Activated naive CD8-positive, alpha-beta T cell treated with anti-CD3 and anti-CD28 coated beads for 36 hours (primary cell): ENCODE measurements around the gene FERMT2. TPM values are rescaled to one million over a fixed set of nuclear protein-coding genes. Genes with fewer than 3 reads are reported as not detected.

Experiments
- DNase-seq: peaks from one replicate; pipeline ENCODE4 v3.0.0; 2021
- H3K27ac Mint-ChIP-seq: one replicate; pipeline ENCODE4 v1.8.0; 2022; ENCODE audit warnings: mild to moderate bottlenecking, moderate library complexity, mixed read lengths
- H3K27me3 Mint-ChIP-seq: one replicate; pipeline ENCODE4 v1.8.0; 2022; ENCODE audit warnings: mild to moderate bottlenecking, mixed read lengths
- H3K36me3 Mint-ChIP-seq: one replicate; pipeline ENCODE4 v1.8.0; 2021; ENCODE audit warnings: mild to moderate bottlenecking, mixed read lengths
- H3K4me1 Mint-ChIP-seq: one replicate; pipeline ENCODE4 v1.8.0; 2021; ENCODE audit warnings: mixed read lengths
- H3K4me3 Mint-ChIP-seq: one replicate; pipeline ENCODE4 v1.8.0; 2022; ENCODE audit warnings: mild to moderate bottlenecking, moderate library complexity, mixed read lengths
- H3K9me3 Mint-ChIP-seq: one replicate; pipeline ENCODE4 v1.8.0; 2022; ENCODE audit warnings: mixed read lengths
- total RNA-seq, 2 experiments: library from RNA; stranded (reverse); gene quantifications; one replicate each; pipeline ENCODE4 v1.2.3, GENCODE V29; 2021

The FERMT2 gene
- total RNA-seq, 2 experiments from 2014 or later: 1.3 to 2.3 TPM

DNA sequence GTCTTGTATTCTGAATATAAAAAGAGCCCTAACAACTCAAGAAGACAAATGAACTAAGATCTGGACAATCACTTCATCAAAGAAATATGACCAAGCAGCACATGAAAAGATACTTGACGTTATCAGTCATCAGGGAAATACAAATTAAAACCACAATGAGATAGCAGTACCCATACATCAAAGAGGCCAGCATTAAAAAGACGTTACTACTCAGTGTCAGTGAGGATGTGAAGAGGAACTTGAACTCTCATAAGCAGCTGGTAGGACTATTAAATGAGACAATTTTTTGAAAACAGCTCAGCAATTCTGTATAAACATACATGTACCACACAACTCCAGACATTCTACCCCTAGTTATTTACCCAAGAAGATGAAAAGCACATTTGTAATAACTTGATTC, 55.9 kb downstream of the FERMT2 start:
- peaks cover 6% of the 10 kb centered on the region for H3K4me1 Mint-ChIP-seq
- no peak overlapping the region for H3K4me3 Mint-ChIP-seq
- no peak for DNase-seq
- no peaks in the 10 kb centered on the region for H3K36me3 Mint-ChIP-seq
- H3K27ac Mint-ChIP-seq: no peak overlapping the region
- no peaks in the 10 kb centered on the region for H3K9me3 Mint-ChIP-seq
- H3K27me3 Mint-ChIP-seq: no peaks in the 10 kb centered on the region

GRCh38 chr14:52891800-52892199, 59.0 kb downstream of the FERMT2 start:
- H3K4me3 Mint-ChIP-seq: no peak overlapping the region
- no peak for DNase-seq
- H3K27ac Mint-ChIP-seq: no peak overlapping the region
- no peaks in the 10 kb centered on the region for H3K27me3 Mint-ChIP-seq
- H3K9me3 Mint-ChIP-seq: no peaks in the 10 kb centered on the region
- H3K4me1 Mint-ChIP-seq: peaks cover 6% of the 10 kb centered on the region
- H3K36me3 Mint-ChIP-seq: no peaks in the 10 kb centered on the region

DNA sequence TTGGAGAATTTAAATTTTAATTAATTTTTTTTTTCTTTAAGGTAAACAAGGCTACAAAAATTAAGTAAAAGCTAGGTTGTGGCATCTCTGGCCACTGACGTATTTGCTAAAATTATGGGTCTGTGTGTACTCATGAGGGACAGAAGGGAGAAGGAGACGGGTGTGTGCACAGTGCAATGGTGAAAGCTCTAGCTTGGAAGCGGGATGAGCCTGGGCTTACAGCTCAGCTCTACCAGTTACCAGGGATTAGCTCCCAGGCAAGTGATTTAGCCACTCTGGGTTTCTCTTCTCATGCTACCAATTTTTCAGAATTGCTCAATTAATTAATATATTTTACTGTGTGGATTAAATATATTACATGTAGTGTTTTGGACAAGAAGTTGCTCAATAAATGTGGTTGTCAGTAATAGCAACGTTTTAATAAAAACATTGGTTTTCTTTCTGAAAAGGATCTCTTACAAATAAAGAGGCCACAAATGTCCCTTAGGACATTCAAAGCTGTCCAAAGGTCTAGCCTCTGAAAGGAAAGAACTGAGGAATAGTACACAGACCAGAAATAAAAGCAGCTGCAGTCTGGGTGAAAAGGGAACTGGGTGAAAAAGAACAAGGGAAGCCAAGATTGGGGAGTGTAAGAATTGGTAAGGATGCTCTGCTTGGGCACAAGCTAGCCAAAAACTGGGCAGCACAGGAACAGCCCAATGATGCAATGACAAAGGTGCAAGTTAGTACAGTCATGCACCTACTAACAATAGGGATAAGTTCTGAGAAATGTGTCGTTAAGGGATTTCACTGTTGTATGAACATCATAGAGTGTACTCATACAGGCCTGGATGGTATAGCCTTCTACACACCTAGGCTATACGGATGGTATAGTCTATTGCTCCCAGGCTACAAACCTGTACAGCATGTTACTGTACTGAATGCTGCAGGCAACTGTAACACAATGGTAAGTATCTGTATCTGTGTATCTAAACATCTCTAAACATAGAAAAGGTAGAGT, 61.7 kb downstream of the FERMT2 start:
- H3K4me1 Mint-ChIP-seq: no peaks in the 10 kb centered on the region
- no peak for DNase-seq
- H3K36me3 Mint-ChIP-seq: no peaks in the 10 kb centered on the region
- H3K27me3 Mint-ChIP-seq: no peaks in the 10 kb centered on the region
- no peaks in the 10 kb centered on the region for H3K9me3 Mint-ChIP-seq
- no peak overlapping the region for H3K27ac Mint-ChIP-seq
- no peak overlapping the region for H3K4me3 Mint-ChIP-seq

- Mint-ChIP-seq H3K4me1 (no peaks in the 10 kb centered on the region), H3K27ac (no peak overlapping the region), H3K36me3 (no peaks in the 10 kb centered on the region), H3K27me3 (no peaks in the 10 kb centered on the region), H3K4me3 (no peak overlapping the region), H3K9me3 (no peaks in the 10 kb centered on the region)
- no peak for DNase-seq
These were observed 62.7 kb downstream of the FERMT2 start for GRCh38 chr14:52888159-52888558.

- H3K4me3 Mint-ChIP-seq: no peak overlapping the region
- H3K36me3 Mint-ChIP-seq: no peaks in the 10 kb centered on the region
- H3K27me3 Mint-ChIP-seq: no peaks in the 10 kb centered on the region
- no peaks in the 10 kb centered on the region for H3K4me1 Mint-ChIP-seq
- no peak for DNase-seq
- no peak overlapping the region for H3K27ac Mint-ChIP-seq
- no peaks in the 10 kb centered on the region for H3K9me3 Mint-ChIP-seq
These were observed 65.6 kb downstream of the FERMT2 start for GRCh38 chr14:52885230-52885629.

DNA sequence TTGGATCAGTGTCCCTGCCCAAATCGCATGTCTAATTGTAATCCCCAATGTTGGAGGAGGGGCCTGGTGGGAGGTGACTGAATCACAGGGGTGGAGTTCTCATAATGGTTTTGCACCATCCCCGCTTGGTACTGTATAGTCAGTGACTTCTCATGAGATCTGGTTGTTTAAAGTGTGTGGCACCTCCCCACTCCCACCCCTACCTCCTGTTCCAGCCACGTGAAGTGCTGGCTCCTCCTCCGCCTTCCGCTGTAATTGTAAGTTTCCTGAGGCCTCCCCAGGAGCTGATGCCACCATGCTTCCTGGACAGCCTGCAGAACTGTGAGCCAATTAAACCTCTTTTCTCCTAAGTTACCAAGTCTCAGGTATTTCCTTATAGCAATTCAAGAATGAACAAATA, 67.2 kb downstream of the FERMT2 start:
- H3K4me3 Mint-ChIP-seq: no peak overlapping the region
- DNase-seq: no peak
- H3K4me1 Mint-ChIP-seq: no peaks in the 10 kb centered on the region
- no peaks in the 10 kb centered on the region for H3K27me3 Mint-ChIP-seq
- no peaks in the 10 kb centered on the region for H3K9me3 Mint-ChIP-seq
- H3K36me3 Mint-ChIP-seq: no peaks in the 10 kb centered on the region
- H3K27ac Mint-ChIP-seq: no peak overlapping the region

DNA sequence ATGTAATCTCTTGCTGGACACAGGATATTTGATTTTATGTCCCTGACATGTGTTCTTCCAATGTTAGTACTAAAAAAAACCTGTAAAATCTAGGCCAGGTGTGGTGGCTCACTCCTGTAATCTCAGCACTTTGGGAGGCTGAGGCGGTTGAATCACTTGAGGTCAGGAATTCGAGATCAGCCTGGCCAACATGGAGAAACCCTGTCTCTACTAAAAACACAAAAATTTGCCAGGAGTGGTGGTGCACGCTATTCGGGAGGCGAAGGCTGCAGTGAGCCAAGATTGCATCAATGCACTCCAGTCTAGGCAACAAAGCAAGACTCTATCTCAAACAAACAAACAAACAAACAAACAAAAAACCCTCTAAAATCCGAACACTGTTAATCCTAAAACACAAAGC, 68.0 kb downstream of the FERMT2 start:
- Mint-ChIP-seq H3K27ac (no peak overlapping the region), H3K36me3 (no peaks in the 10 kb centered on the region), H3K27me3 (no peaks in the 10 kb centered on the region), H3K4me1 (no peaks in the 10 kb centered on the region), H3K4me3 (no peak overlapping the region), H3K9me3 (no peaks in the 10 kb centered on the region)
- DNase-seq: no peak

DNA sequence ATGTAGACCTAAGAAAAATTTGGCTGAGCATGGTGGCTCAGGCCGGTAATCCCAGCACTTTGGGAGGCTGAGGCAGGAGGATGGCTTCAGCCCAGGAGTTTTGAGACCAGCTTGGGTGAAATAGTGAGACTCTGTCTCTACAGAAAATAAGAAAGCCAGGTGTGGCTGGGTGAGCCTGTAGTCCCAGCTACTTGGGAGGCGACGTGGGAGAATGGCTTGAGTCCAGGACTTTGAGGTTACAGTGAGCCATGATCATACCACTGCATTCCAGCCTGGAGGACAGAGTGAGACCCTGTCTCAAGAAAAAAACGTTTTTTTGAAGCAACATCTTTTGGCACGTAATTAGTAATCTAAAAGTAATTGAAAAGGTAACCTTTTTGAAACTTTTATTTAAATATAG, 70.9 kb downstream of the FERMT2 start:
- Mint-ChIP-seq H3K27me3 (no peaks in the 10 kb centered on the region), H3K4me1 (no peaks in the 10 kb centered on the region), H3K4me3 (no peak overlapping the region), H3K36me3 (no peaks in the 10 kb centered on the region), H3K27ac (no peak overlapping the region), H3K9me3 (no peaks in the 10 kb centered on the region)
- DNase-seq: no peak

DNA sequence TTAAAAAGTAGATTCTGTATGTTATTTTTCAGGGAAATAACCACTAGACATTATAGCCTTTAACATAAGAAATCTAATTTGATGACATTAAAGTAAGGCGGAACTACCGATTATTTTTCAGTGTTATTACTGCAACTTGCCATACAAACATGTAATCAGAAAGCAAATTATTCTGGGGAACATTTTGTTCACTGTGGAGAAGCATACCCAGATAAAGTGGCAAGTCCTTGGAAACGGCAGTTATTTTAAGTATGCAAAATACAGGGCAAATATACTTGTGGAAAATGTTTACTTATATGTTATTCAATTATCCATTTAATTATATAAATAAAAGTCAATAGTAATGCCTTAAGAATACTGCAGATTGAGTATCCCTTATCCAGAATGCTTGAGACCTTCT, 71.9 kb downstream of the FERMT2 start:
- no peak for DNase-seq
- Mint-ChIP-seq H3K4me1 (no peaks in the 10 kb centered on the region), H3K27ac (no peak overlapping the region), H3K36me3 (no peaks in the 10 kb centered on the region), H3K27me3 (no peaks in the 10 kb centered on the region), H3K9me3 (no peaks in the 10 kb centered on the region), H3K4me3 (no peak overlapping the region)

DNA sequence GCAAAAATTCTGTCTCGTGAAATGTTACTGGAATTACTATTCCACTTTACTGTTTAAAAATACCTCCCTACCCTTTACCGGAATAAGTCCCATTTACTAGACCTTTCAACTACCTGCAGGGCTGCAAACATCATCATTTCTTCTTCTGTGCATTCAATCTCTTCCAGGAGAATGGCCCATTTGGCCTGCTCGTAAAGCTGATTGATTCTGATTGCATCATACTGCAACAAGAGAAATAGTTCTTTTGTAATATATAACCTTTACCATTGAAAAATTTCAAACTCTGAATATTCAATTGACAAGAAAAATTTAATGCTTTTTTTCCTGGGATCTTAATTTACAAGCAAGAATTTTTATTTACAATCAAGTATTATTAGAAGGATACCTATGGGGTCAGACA, 72.4 kb downstream of the FERMT2 start:
- Mint-ChIP-seq H3K4me1 (no peaks in the 10 kb centered on the region), H3K27ac (no peak overlapping the region), H3K27me3 (no peaks in the 10 kb centered on the region), H3K36me3 (no peaks in the 10 kb centered on the region), H3K4me3 (no peak overlapping the region), H3K9me3 (no peaks in the 10 kb centered on the region)
- no peak for DNase-seq

DNA sequence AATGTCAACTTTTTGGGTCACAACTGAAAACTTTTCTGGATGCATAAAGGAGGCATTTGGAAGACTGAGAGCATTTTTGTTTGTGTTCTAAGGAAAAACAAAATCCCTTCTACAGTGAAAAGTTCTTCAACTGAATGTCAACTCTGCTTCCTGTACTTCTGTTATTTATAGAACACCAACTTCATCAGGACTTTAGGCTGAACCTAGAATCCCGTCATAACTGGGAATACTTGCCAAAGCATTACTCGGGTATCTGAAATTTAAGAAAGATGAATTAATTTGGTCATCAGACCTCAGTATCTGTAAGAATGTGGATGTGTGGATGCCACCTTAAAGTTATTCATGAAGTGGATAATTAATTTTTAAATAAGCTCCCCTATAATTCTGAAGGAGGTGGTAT, 73.2 kb downstream of the FERMT2 start:
- H3K27ac Mint-ChIP-seq: no peak overlapping the region
- H3K27me3 Mint-ChIP-seq: no peaks in the 10 kb centered on the region
- no peak overlapping the region for H3K4me3 Mint-ChIP-seq
- H3K9me3 Mint-ChIP-seq: no peaks in the 10 kb centered on the region
- DNase-seq: no peak
- no peaks in the 10 kb centered on the region for H3K36me3 Mint-ChIP-seq
- no peaks in the 10 kb centered on the region for H3K4me1 Mint-ChIP-seq

DNA sequence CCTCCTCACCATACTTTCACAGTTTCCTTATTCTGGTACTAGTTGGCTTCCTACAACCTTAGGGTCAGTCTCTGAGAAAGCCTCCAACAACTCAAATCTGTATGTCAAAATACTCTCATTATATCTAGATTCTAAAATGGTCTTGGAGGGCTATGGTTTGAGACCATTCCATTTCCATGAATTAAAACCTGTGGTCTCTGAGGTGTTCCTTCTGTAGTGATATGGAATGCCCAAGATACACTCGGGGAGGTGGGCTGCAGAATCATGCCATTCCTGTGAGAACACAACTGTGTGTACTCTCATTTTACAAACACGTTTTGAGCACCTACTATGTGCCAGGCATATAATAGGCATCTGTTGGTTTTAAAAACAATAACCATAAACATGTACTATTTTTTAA, 74.0 kb downstream of the FERMT2 start:
- H3K4me1 Mint-ChIP-seq: no peaks in the 10 kb centered on the region
- DNase-seq: no peak
- no peak overlapping the region for H3K4me3 Mint-ChIP-seq
- H3K36me3 Mint-ChIP-seq: no peaks in the 10 kb centered on the region
- H3K27me3 Mint-ChIP-seq: no peaks in the 10 kb centered on the region
- no peak overlapping the region for H3K27ac Mint-ChIP-seq
- H3K9me3 Mint-ChIP-seq: no peaks in the 10 kb centered on the region

DNA sequence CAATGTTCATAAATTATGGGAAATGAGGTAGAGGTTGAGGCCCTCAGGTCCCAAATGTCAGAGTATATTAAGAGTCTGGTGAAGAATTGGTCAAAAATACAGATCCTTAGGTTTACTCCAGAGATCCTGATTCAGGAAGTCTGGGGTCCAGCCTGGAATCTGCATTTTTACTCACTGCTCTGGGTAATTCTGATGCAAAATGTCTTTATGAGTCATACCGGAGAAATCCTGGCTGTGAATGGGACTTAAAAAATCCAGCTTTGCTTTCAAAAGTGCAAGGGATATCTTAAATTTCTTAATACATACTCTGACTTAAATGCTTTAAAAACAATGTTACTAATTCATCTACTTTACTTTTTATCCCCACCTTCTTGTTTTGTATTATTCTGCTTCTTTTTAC, 74.5 kb downstream of the FERMT2 start:
- H3K27me3 Mint-ChIP-seq: no peaks in the 10 kb centered on the region
- no peak for DNase-seq
- H3K9me3 Mint-ChIP-seq: no peaks in the 10 kb centered on the region
- no peaks in the 10 kb centered on the region for H3K4me1 Mint-ChIP-seq
- H3K27ac Mint-ChIP-seq: no peak overlapping the region
- no peaks in the 10 kb centered on the region for H3K36me3 Mint-ChIP-seq
- H3K4me3 Mint-ChIP-seq: no peak overlapping the region

DNA sequence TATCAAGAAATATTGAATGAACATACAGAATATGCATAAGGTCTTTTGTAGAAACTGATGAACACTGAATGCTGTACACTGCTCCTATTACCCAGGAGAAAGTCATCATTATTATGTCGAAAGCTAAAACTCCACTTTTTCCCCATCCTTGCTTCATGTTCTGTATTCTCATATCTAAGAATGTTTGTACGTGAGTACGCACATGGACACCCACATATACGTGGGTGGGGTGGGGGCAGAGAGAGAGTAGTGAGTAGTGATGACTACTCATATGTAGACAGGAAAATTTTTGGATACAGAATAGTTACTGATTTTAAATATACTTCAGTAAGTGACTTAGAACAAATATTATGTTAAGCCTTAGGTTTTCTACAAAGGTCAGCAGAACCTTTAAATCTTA, 75.1 kb downstream of the FERMT2 start:
- Mint-ChIP-seq H3K4me3 (no peak overlapping the region), H3K36me3 (no peaks in the 10 kb centered on the region), H3K27ac (no peak overlapping the region), H3K27me3 (no peaks in the 10 kb centered on the region), H3K4me1 (no peaks in the 10 kb centered on the region), H3K9me3 (no peaks in the 10 kb centered on the region)
- no peak for DNase-seq

DNA sequence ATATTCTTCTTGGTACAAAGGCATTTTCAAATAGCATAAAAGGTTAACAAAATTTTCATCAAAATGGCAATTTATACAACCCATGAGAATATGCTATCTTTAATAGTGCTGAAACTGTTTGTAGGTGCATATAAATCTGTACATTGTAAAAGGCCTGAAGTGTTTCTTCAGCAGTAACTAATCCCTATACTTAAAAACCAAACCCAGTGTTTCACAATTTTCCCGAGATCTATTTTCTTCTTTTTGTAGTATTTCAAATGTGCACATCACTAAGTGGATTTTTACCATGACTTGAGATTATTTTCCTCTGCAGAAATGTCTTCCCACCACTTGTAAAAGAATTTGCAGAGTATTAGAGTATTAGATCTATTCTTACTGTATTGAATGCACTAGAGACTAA, 76.5 kb downstream of the FERMT2 start:
- no peak for DNase-seq
- no peaks in the 10 kb centered on the region for H3K4me1 Mint-ChIP-seq
- H3K27ac Mint-ChIP-seq: no peak overlapping the region
- H3K27me3 Mint-ChIP-seq: no peaks in the 10 kb centered on the region
- H3K36me3 Mint-ChIP-seq: no peaks in the 10 kb centered on the region
- H3K9me3 Mint-ChIP-seq: no peaks in the 10 kb centered on the region
- no peak overlapping the region for H3K4me3 Mint-ChIP-seq

- Mint-ChIP-seq H3K4me1 (no peaks in the 10 kb centered on the region), H3K4me3 (no peak overlapping the region), H3K9me3 (no peaks in the 10 kb centered on the region), H3K27me3 (no peaks in the 10 kb centered on the region), H3K36me3 (no peaks in the 10 kb centered on the region), H3K27ac (no peak overlapping the region)
- DNase-seq: no peak
These were observed 77.2 kb downstream of the FERMT2 start for GRCh38 chr14:52873694-52874093.
